CD4-positive, CD25-positive, alpha-beta regulatory T cell (primary cell): Measurements from ENCODE around the gene KMT2E. TPM values are rescaled to one million over a fixed set of nuclear protein-coding genes. Genes with fewer than 3 reads are reported as not detected.
A peak's percentile ranks its signal among the peaks of the same experiment; 100 is the strongest.

Experiments used
- ATAC-seq, 2 donors: fragments of 150-1000 bp; cut with Tn5 transposase; one replicate each; pipeline ENCODE4 v1.10.0; 2021; ENCODE audit warnings: low read depth in 2 of 2, moderate number of reproducible peaks in 2 of 2, moderate library complexity in 1 of 2
- DNase-seq, 3 donors: peaks; one replicate each; pipeline versions ENCODE4 v3.0.0 to v3.0.0-alpha.2; 2012 to 2022; ENCODE audit warnings: mixed read lengths in 1 of 3
- H3K27ac ChIP-seq: one replicate; pipeline ENCODE4 v1.7.0; 2013; ENCODE audit warnings: mild to moderate bottlenecking, low read length; ENCODE audit not compliant: insufficient read depth, poor library complexity, severe bottlenecking
- H3K27me3 ChIP-seq: one replicate; pipeline ENCODE4 v1.7.0; 2013; ENCODE audit warnings: low read length; ENCODE audit not compliant: control insufficient read depth, insufficient read depth
- H3K36me3 ChIP-seq: one replicate; pipeline ENCODE4 v1.7.0; 2013; ENCODE audit warnings: mild to moderate bottlenecking, low read length, moderate library complexity; ENCODE audit not compliant: control insufficient read depth, insufficient read depth
- H3K4me1 ChIP-seq: 2 replicates; pipeline ENCODE4 v1.7.0; 2013; ENCODE audit warnings: mild to moderate bottlenecking, low read length; ENCODE audit not compliant: insufficient read depth, control insufficient read depth, poor library complexity, severe bottlenecking
- H3K4me3 ChIP-seq: one replicate; pipeline ENCODE4 v1.7.0; 2013; ENCODE audit warnings: low read depth, mild to moderate bottlenecking, low read length, moderate library complexity
- H3K9me3 ChIP-seq, 2 experiments: 1 replicate in 1 of 2; 2 replicates in 1 of 2; pipeline ENCODE4 v1.7.0; 2013; ENCODE audit warnings: low read length in 2 of 2, mild to moderate bottlenecking in 1 of 2, moderate library complexity in 1 of 2; ENCODE audit not compliant: control insufficient read depth in 2 of 2
- H3K27ac Mint-ChIP-seq, 3 donors: one replicate each; pipeline ENCODE4 v1.8.0; 2020 to 2022; ENCODE audit warnings: mild to moderate bottlenecking in 3 of 3, mixed read lengths in 3 of 3, moderate library complexity in 2 of 3
- H3K27me3 Mint-ChIP-seq: one replicate; pipeline ENCODE4 v1.8.0; 2022; ENCODE audit warnings: mild to moderate bottlenecking, mixed read lengths
- H3K36me3 Mint-ChIP-seq: one replicate; pipeline ENCODE4 v1.8.0; 2020; ENCODE audit warnings: mixed read lengths
- H3K4me1 Mint-ChIP-seq, 4 donors: one replicate each; pipeline ENCODE4 v1.8.0; 2020 to 2022; ENCODE audit warnings: mixed read lengths in 4 of 4, mild to moderate bottlenecking in 1 of 4
- H3K4me3 Mint-ChIP-seq, 4 donors: one replicate each; pipeline ENCODE4 v1.8.0; 2020 to 2022; ENCODE audit warnings: mild to moderate bottlenecking in 4 of 4, mixed read lengths in 4 of 4, moderate library complexity in 3 of 4
- H3K9me3 Mint-ChIP-seq, 7 donors: one replicate each; pipeline ENCODE4 v1.8.0; 2020 to 2022; ENCODE audit warnings: mixed read lengths in 7 of 7, mild to moderate bottlenecking in 3 of 7, moderate library complexity in 2 of 7
- polyA plus RNA-seq, 4 donors: library from polyadenylated mRNA; unstranded; fragments of 300-500 nt; fragmentation: Illumina TruSeq; gene quantifications; one replicate each; pipeline ENCODE4 v1.2.3, GENCODE V29; 2021
- total RNA-seq: library from RNA; stranded (reverse); gene quantifications from one replicate; pipeline ENCODE4 v1.2.3, GENCODE V29; 2022

Gene KMT2E
- total and polyA plus RNA-seq, 5 donors from 2014 or later = 146 to 360 (median 186) TPM

- peaks cover 28 to 59% (median 38%) of the 10 kb centered on the region in 4 donors for H3K4me1 Mint-ChIP-seq
- peak overlapping the region; percentile 100 for H3K27ac ChIP-seq
- peaks cover 30% of the 10 kb centered on the region for H3K27me3 Mint-ChIP-seq
- H3K36me3 Mint-ChIP-seq = peaks cover 2% of the 10 kb centered on the region
- H3K4me1 ChIP-seq = peaks cover 57% of the 10 kb centered on the region
- peaks cover 0 to 8% (median 0%) of the 10 kb centered on the region in 7 donors for H3K9me3 Mint-ChIP-seq
- peaks cover 5% of the 10 kb centered on the region for H3K36me3 ChIP-seq
- peak overlapping the region; percentile 99 for H3K4me3 ChIP-seq
- DNase-seq (no peak), ATAC-seq (no peak)
- peak overlapping the region; percentile 97 to 100 (median 98) for H3K4me3 Mint-ChIP-seq
- H3K27ac Mint-ChIP-seq = peak overlapping the region; percentile 87 to 100 (median 100)
- H3K27me3 ChIP-seq = no peaks in the 10 kb centered on the region
- H3K9me3 ChIP-seq = no peaks in the 10 kb centered on the region
Observed at GRCh38 chr7:105016709-105017656, 3.0 kb downstream of the KMT2E start.

- peak overlapping the region; percentile 97 to 100 (median 98) for H3K4me3 Mint-ChIP-seq
- ATAC-seq (no peak), DNase-seq (peak in 1 of 3 donors; percentile 53)
- H3K4me3 ChIP-seq = peak overlapping the region; percentile 99
- peak overlapping the region; percentile 81 to 100 (median 87) for H3K27ac Mint-ChIP-seq
- H3K27ac ChIP-seq = peak overlapping the region; percentile 100
- no peaks in the 10 kb centered on the region for H3K27me3 ChIP-seq
- peaks cover 21% of the 10 kb centered on the region for H3K27me3 Mint-ChIP-seq
- peaks cover 0 to 2% (median 0%) of the 10 kb centered on the region in 7 donors for H3K9me3 Mint-ChIP-seq
- peaks cover 4% of the 10 kb centered on the region for H3K36me3 Mint-ChIP-seq
- H3K9me3 ChIP-seq = no peaks in the 10 kb centered on the region
- peaks cover 37 to 62% (median 46%) of the 10 kb centered on the region in 4 donors for H3K4me1 Mint-ChIP-seq
- peaks cover 63% of the 10 kb centered on the region for H3K4me1 ChIP-seq
- peaks cover 5% of the 10 kb centered on the region for H3K36me3 ChIP-seq
Observed at GRCh38 chr7:105017657-105018365, 3.8 kb downstream of the KMT2E start.

- H3K27me3 ChIP-seq = no peaks in the 10 kb centered on the region
- no peak for DNase-seq
- H3K36me3 Mint-ChIP-seq = peaks cover 6% of the 10 kb centered on the region
- peak overlapping the region; percentile 61 to 98 (median 81) for H3K4me3 Mint-ChIP-seq
- H3K9me3 Mint-ChIP-seq = no peaks in the 10 kb centered on the region
- H3K4me3 ChIP-seq = peak overlapping the region; percentile 99
- peak overlapping the region in 1 of 3 donors; percentile 79 for H3K27ac Mint-ChIP-seq
- peaks cover 5% of the 10 kb centered on the region for H3K36me3 ChIP-seq
- H3K4me1 ChIP-seq = peaks cover 77% of the 10 kb centered on the region
- H3K27ac ChIP-seq = peak overlapping the region; percentile 49
- ATAC-seq = no peak
- H3K27me3 Mint-ChIP-seq = peaks cover 7% of the 10 kb centered on the region
- no peaks in the 10 kb centered on the region for H3K9me3 ChIP-seq
- H3K4me1 Mint-ChIP-seq = peaks cover 44 to 68% (median 56%) of the 10 kb centered on the region in 4 donors
Observed at GRCh38 chr7:105019269-105019668, 5.3 kb downstream of the KMT2E start.

- Histone ChIP-seq H3K4me3 (peak overlapping the region; percentile 77), H3K9me3 (no peaks in the 10 kb centered on the region), H3K27me3 (no peaks in the 10 kb centered on the region), H3K36me3 (peaks cover 7% of the 10 kb centered on the region), H3K4me1 (peaks cover 93% of the 10 kb centered on the region), H3K27ac (peak overlapping the region; percentile 49)
- Mint-ChIP-seq H3K27ac (peak overlapping the region in 2 of 3 donors; percentile 46 to 64), H3K36me3 (peaks cover 6% of the 10 kb centered on the region), H3K27me3 (no peaks in the 10 kb centered on the region), H3K4me3 (peak overlapping the region; percentile 63 to 90 (median 80)), H3K4me1 (peaks cover 57 to 84% (median 73%) of the 10 kb centered on the region in 4 donors), H3K9me3 (no peaks in the 10 kb centered on the region)
- DNase-seq (no peak), ATAC-seq (no peak)
Observed at GRCh38 chr7:105020926-105021325, 6.9 kb downstream of the KMT2E start.

- Histone ChIP-seq H3K9me3 (no peaks in the 10 kb centered on the region), H3K27me3 (no peaks in the 10 kb centered on the region), H3K36me3 (peaks cover 7% of the 10 kb centered on the region), H3K4me3 (peak overlapping the region; percentile 77), H3K4me1 (peaks cover 93% of the 10 kb centered on the region), H3K27ac (peak overlapping the region; percentile 49)
- Mint-ChIP-seq H3K27me3 (no peaks in the 10 kb centered on the region), H3K4me3 (peak overlapping the region; percentile 63 to 90 (median 80)), H3K36me3 (peaks cover 6% of the 10 kb centered on the region), H3K27ac (peak overlapping the region; percentile 7 to 64 (median 46)), H3K4me1 (peaks cover 59 to 86% (median 76%) of the 10 kb centered on the region in 4 donors), H3K9me3 (no peaks in the 10 kb centered on the region)
- ATAC-seq (no peak), DNase-seq (no peak)
Observed at GRCh38 chr7:105021352-105021751, 7.3 kb downstream of the KMT2E start.

GRCh38 chr7:105021967-105022366, 8.0 kb downstream of the KMT2E start:
- no peak overlapping the region for H3K27ac ChIP-seq
- no peaks in the 10 kb centered on the region for H3K27me3 ChIP-seq
- Mint-ChIP-seq H3K4me3 (peak overlapping the region; percentile 63 to 90 (median 78)), H3K36me3 (peaks cover 6% of the 10 kb centered on the region), H3K9me3 (no peaks in the 10 kb centered on the region), H3K27me3 (no peaks in the 10 kb centered on the region), H3K27ac (peak overlapping the region in 1 of 3 donors; percentile 66), H3K4me1 (peaks cover 60 to 89% (median 78%) of the 10 kb centered on the region in 4 donors)
- ATAC-seq = no peak
- no peaks in the 10 kb centered on the region for H3K9me3 ChIP-seq
- peak overlapping the region; percentile 77 for H3K4me3 ChIP-seq
- peaks cover 95% of the 10 kb centered on the region for H3K4me1 ChIP-seq
- DNase-seq = no peak
- H3K36me3 ChIP-seq = peaks cover 7% of the 10 kb centered on the region

- H3K4me3 Mint-ChIP-seq = peak overlapping the region; percentile 63 to 90 (median 78)
- ATAC-seq (no peak), DNase-seq (no peak)
- H3K9me3 ChIP-seq = no peaks in the 10 kb centered on the region
- H3K27ac Mint-ChIP-seq = peak overlapping the region in 2 of 3 donors; percentile 49 to 66
- H3K27ac ChIP-seq = no peak overlapping the region
- peaks cover 95% of the 10 kb centered on the region for H3K4me1 ChIP-seq
- H3K36me3 Mint-ChIP-seq = peaks cover 6% of the 10 kb centered on the region
- peaks cover 60 to 89% (median 75%) of the 10 kb centered on the region in 4 donors for H3K4me1 Mint-ChIP-seq
- H3K4me3 ChIP-seq = peak overlapping the region; percentile 77
- H3K27me3 ChIP-seq = no peaks in the 10 kb centered on the region
- H3K27me3 Mint-ChIP-seq = no peaks in the 10 kb centered on the region
- H3K36me3 ChIP-seq = peaks cover 7% of the 10 kb centered on the region
- no peaks in the 10 kb centered on the region for H3K9me3 Mint-ChIP-seq
Observed at GRCh38 chr7:105022458-105022857, 8.5 kb downstream of the KMT2E start.
